HEK293 (cell line): Measurements from ENCODE around the gene VDR.

Experiments used
- MEIS1 ChIP-seq: sonication (generic); formaldehyde crosslinking; IDR thresholded peaks from 2 replicates; pipeline ENCODE4 v1.8.1; 2022; ENCODE audit warnings: missing genetic modification reagents, mild to moderate bottlenecking, borderline replicate concordance
- YY1 ChIP-seq: fragments of 450-650 bp; formaldehyde crosslinking; IDR thresholded peaks from 2 replicates; pipeline ENCODE4 v1.5.1; 2018; ENCODE audit warnings: missing biosample characterization, missing genetic modification characterization
- ZBTB20 ChIP-seq: fragments of 450-650 bp; formaldehyde crosslinking; IDR thresholded peaks from 2 replicates; pipeline ENCODE4 v1.5.1; 2016; ENCODE audit warnings: missing biosample characterization, missing genetic modification characterization
- ZNF707 ChIP-seq: fragments of 450-650 bp; formaldehyde crosslinking; IDR thresholded peaks from 2 replicates; pipeline ENCODE4 v1.5.1; 2016; ENCODE audit warnings: missing biosample characterization, missing genetic modification characterization
- ZNF830 ChIP-seq: fragments of 450-650 bp; IDR thresholded peaks from 2 replicates; pipeline ENCODE4 v1.5.0; 2018; ENCODE audit warnings: missing biosample characterization, missing genetic modification characterization, low read depth, mild to moderate bottlenecking, moderate library complexity
- TF ChIP-seq, protein P1 (sequence below): fragments of 450-650 bp; formaldehyde crosslinking; IDR thresholded peaks from 2 replicates; pipeline ENCODE4 v1.5.1; 2016; ENCODE audit warnings: missing biosample characterization, missing genetic modification characterization
- TF ChIP-seq, protein P2 (sequence below): fragments of 450-650 bp; formaldehyde crosslinking; IDR thresholded peaks from 2 replicates; pipeline ENCODE4 v1.5.1; 2016; ENCODE audit warnings: missing biosample characterization, missing genetic modification characterization, borderline replicate concordance
- TF ChIP-seq, protein P3 (sequence below): IDR thresholded peaks from 2 replicates; pipeline ENCODE4 v1.6.1; 2011; ENCODE audit warnings: mild to moderate bottlenecking, low read depth, low read length, borderline replicate concordance

DNA sequence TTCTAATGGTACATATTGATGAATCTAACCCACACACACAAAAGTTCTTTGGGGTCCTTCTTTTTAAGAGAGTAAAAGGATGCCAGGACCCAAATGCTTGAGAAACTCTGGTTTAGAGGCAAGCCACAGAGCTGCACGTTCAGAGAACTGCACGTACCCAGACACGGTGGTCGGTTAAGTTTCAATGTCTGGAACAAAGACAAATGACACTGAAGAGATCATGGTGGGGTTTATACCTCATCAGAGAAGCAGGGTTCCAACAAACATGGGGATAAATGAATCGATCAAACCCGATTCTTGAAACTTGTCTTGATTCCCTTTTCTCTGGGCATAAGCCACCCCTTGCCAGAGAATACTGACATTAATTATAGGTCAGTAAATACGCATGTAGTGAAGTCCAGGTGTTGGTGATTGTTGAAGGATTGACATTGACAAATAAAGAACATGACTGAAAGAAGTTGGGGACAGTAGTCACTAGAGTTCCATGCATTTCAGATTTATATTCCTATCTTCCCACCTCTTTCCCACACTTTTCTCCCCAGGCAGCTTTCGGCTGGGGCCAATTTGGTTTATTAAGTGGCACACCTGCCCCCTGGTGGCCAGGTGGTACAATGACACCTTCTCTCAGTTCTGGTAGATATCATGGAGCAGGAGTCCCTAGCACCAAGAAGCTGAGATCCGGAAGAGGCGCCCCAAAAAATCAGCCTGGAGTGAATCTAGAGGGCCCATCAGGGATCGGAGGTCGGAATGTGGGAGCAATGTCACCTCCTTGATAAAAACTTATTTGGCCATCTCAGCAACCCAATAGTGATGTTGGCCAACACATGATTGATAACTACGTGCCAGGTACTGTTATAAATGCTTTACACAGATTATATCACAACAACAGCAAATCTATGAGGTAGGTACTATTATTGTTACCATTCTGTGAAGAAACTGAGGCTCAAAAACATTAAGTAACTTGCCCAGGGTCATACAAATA is 67.3 kb downstream of the VDR start:
- TF ChIP-seq, protein P1, sequence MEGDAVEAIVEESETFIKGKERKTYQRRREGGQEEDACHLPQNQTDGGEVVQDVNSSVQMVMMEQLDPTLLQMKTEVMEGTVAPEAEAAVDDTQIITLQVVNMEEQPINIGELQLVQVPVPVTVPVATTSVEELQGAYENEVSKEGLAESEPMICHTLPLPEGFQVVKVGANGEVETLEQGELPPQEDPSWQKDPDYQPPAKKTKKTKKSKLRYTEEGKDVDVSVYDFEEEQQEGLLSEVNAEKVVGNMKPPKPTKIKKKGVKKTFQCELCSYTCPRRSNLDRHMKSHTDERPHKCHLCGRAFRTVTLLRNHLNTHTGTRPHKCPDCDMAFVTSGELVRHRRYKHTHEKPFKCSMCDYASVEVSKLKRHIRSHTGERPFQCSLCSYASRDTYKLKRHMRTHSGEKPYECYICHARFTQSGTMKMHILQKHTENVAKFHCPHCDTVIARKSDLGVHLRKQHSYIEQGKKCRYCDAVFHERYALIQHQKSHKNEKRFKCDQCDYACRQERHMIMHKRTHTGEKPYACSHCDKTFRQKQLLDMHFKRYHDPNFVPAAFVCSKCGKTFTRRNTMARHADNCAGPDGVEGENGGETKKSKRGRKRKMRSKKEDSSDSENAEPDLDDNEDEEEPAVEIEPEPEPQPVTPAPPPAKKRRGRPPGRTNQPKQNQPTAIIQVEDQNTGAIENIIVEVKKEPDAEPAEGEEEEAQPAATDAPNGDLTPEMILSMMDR (tag by site-specific recombination) = peak; percentile 67; the same call in 1 of the 2 replicates
- TF ChIP-seq ZBTB20 (tag by site-specific recombination) = no peak
- TF ChIP-seq, protein P2, sequence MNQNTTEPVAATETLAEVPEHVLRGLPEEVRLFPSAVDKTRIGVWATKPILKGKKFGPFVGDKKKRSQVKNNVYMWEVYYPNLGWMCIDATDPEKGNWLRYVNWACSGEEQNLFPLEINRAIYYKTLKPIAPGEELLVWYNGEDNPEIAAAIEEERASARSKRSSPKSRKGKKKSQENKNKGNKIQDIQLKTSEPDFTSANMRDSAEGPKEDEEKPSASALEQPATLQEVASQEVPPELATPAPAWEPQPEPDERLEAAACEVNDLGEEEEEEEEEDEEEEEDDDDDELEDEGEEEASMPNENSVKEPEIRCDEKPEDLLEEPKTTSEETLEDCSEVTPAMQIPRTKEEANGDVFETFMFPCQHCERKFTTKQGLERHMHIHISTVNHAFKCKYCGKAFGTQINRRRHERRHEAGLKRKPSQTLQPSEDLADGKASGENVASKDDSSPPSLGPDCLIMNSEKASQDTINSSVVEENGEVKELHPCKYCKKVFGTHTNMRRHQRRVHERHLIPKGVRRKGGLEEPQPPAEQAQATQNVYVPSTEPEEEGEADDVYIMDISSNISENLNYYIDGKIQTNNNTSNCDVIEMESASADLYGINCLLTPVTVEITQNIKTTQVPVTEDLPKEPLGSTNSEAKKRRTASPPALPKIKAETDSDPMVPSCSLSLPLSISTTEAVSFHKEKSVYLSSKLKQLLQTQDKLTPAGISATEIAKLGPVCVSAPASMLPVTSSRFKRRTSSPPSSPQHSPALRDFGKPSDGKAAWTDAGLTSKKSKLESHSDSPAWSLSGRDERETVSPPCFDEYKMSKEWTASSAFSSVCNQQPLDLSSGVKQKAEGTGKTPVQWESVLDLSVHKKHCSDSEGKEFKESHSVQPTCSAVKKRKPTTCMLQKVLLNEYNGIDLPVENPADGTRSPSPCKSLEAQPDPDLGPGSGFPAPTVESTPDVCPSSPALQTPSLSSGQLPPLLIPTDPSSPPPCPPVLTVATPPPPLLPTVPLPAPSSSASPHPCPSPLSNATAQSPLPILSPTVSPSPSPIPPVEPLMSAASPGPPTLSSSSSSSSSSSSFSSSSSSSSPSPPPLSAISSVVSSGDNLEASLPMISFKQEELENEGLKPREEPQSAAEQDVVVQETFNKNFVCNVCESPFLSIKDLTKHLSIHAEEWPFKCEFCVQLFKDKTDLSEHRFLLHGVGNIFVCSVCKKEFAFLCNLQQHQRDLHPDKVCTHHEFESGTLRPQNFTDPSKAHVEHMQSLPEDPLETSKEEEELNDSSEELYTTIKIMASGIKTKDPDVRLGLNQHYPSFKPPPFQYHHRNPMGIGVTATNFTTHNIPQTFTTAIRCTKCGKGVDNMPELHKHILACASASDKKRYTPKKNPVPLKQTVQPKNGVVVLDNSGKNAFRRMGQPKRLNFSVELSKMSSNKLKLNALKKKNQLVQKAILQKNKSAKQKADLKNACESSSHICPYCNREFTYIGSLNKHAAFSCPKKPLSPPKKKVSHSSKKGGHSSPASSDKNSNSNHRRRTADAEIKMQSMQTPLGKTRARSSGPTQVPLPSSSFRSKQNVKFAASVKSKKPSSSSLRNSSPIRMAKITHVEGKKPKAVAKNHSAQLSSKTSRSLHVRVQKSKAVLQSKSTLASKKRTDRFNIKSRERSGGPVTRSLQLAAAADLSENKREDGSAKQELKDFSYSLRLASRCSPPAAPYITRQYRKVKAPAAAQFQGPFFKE (tag by site-specific recombination) = no peak
- TF ChIP-seq, protein P3, sequence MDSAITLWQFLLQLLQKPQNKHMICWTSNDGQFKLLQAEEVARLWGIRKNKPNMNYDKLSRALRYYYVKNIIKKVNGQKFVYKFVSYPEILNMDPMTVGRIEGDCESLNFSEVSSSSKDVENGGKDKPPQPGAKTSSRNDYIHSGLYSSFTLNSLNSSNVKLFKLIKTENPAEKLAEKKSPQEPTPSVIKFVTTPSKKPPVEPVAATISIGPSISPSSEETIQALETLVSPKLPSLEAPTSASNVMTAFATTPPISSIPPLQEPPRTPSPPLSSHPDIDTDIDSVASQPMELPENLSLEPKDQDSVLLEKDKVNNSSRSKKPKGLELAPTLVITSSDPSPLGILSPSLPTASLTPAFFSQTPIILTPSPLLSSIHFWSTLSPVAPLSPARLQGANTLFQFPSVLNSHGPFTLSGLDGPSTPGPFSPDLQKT = no peak
- TF ChIP-seq ZNF707 = no peak
- no peak for TF ChIP-seq MEIS1 (CRISPR knock-in tag)
- no peak for TF ChIP-seq ZNF830 (tag by site-specific recombination)
- TF ChIP-seq YY1 (tag by site-specific recombination) = no peak
